HG03439 (cell line): Measurements from ENCODE around the gene DPYSL4.

Experiments
- ATAC-seq: cut with Tn5 transposase; IDR thresholded peaks from one replicate; pipeline ENCODE4 v1.9.1; 2021; ENCODE audit warnings: mild to moderate bottlenecking, moderate library complexity; ENCODE audit not compliant: unreplicated experiment

Gene DPYSL4

GRCh38 chr10:132225073-132225848 is 38.5 kb downstream of the DPYSL4 start:
- no peak for ATAC-seq

GRCh38 chr10:132225849-132226205 is 39.1 kb downstream of the DPYSL4 start:
- ATAC-seq, result no peak

GRCh38 chr10:132226586-132227405 is 40.0 kb downstream of the DPYSL4 start:
- ATAC-seq, result no peak

- ATAC-seq, result no peak
Measured at GRCh38 chr10:132227851-132228390, 41.2 kb downstream of the DPYSL4 start.

GRCh38 chr10:132228616-132229015 is 41.9 kb downstream of the DPYSL4 start:
- ATAC-seq, result no peak

- no peak for ATAC-seq
Measured at GRCh38 chr10:132229096-132229495, 42.3 kb downstream of the DPYSL4 start.

- no peak for ATAC-seq
Measured at GRCh38 chr10:132229834-132230556, 43.2 kb downstream of the DPYSL4 start.

- no peak for ATAC-seq
Measured at GRCh38 chr10:132230557-132231210, 43.9 kb downstream of the DPYSL4 start.

GRCh38 chr10:132231656-132232022 is 44.9 kb downstream of the DPYSL4 start:
- no peak for ATAC-seq

- ATAC-seq, result no peak
Measured at GRCh38 chr10:132232023-132232951, 45.5 kb downstream of the DPYSL4 start.

GRCh38 chr10:132232981-132233380 is 46.2 kb downstream of the DPYSL4 start:
- ATAC-seq, result no peak

GRCh38 chr10:132233501-132234085 is 46.8 kb downstream of the DPYSL4 start:
- no peak for ATAC-seq

- no peak for ATAC-seq
Measured at GRCh38 chr10:132234860-132235259, 48.1 kb downstream of the DPYSL4 start.

- ATAC-seq, result no peak
Measured at GRCh38 chr10:132236161-132236560, 49.4 kb downstream of the DPYSL4 start.

- ATAC-seq, result no peak
Measured at GRCh38 chr10:132236881-132237280, 50.1 kb downstream of the DPYSL4 start.

- no peak for ATAC-seq
Measured at GRCh38 chr10:132237396-132237795, 50.6 kb downstream of the DPYSL4 start.

- no peak for ATAC-seq
Measured at GRCh38 chr10:132237871-132238270, 51.1 kb downstream of the DPYSL4 start.

- no peak for ATAC-seq
Measured at GRCh38 chr10:132238371-132239125, 51.8 kb downstream of the DPYSL4 start.
